ENCODE results near the gene SND1. TPM values are rescaled to one million over a fixed set of nuclear protein-coding genes. Genes with fewer than 3 reads are reported as not detected.

The SND1 gene
- total and polyA plus RNA-seq, 10 of the 15 experiments (the other 5 are each of a cell fraction or from before 2014, with no cell fraction given), result 52.4 to 270 (median 146) TPM

- Histone ChIP-seq H3K9ac (ENCODE audit: control insufficient read depth, insufficient read depth, low read length) (no peak overlapping the region), H2AFZ (ENCODE audit: control insufficient read depth, low read depth, low read length) (no peak overlapping the region), H3K79me2 (ENCODE audit: control insufficient read depth, insufficient read depth, low read length) (no peaks in the 10 kb centered on the region), H3K4me3 (no peak overlapping the region), H3K9me3 (replicated peaks; ENCODE audit: control insufficient read depth, insufficient read depth, low read length) (no peaks in the 10 kb centered on the region), H3K4me1 (ENCODE audit: control insufficient read depth, insufficient read depth, low read length) (no peaks in the 10 kb centered on the region), H3K27ac (ENCODE audit: control insufficient read depth, insufficient read depth) (no peak overlapping the region), H4K20me1 (ENCODE audit: control insufficient read depth, insufficient read depth) (no peaks in the 10 kb centered on the region; the same call in none of the 2 replicates), H3K36me3 (ENCODE audit: control insufficient read depth in 2 of 2, insufficient read depth in 2 of 2, low read length in 1 of 2) (peaks cover 12 to 13% of the 10 kb centered on the region in 2 experiments; a peak in 3 of 4 replicates), H3K4me2 (ENCODE audit: control insufficient read depth, insufficient read depth) (no peak overlapping the region), H3K27me3 (replicated peaks in 1 of 2; ENCODE audit: control insufficient read depth in 2 of 2, insufficient read depth in 2 of 2, low read length in 1 of 2) (no peaks in the 10 kb centered on the region)
- in situ Hi-C loops (cut with MboI), result no loop called here
- ChIA-PET RAD21 (ENCODE audit: unreplicated experiment) (no interaction called here), CTCF (no interaction called here), POLR2A (no interaction called here), SMC1A (ENCODE audit: uncharacterized antibody, unreplicated experiment) (no interaction called here)
- DNase-seq (ENCODE audit: low read depth, low spot score) (no peak), FAIRE-seq (no peak), ATAC-seq (no peak)
- WGBS (ENCODE audit: insufficient coverage, insufficient replicate concordance, low lambda C conversion rate, missing lambda C conversion rate), result 97% methylated on average over 5 of the region's 5 CpGs
- intact Hi-C loops (cut with micrococcal nuclease; ENCODE audit: unreplicated experiment), result no loop called here
- no TSS peak for BruUV-seq (replicated peaks)
- no peak for TF ChIP-seq ZNF622 (IDR thresholded peaks at IDR 0.05)
- no peak for TF ChIP-seq PAX5 (IDR thresholded peaks at IDR 0.05; ENCODE audit: borderline replicate concordance, low read depth, low read length)
- TF ChIP-seq SP1 (IDR thresholded peaks at IDR 0.05; ENCODE audit: low read depth, low read length), result no peak
- no peak for TF ChIP-seq EP300 (IDR thresholded peaks at IDR 0.05; ENCODE audit: borderline replicate concordance in 1 of 2, control insufficient read depth in 1 of 2, low read depth in 2 of 2, low read length in 2 of 2)
- no peak for TF ChIP-seq GABPA (IDR thresholded peaks at IDR 0.05; ENCODE audit: low read depth)
- TF ChIP-seq RFX5 (IDR thresholded peaks at IDR 0.05; ENCODE audit: low read depth, low read length), result no peak
- no peak for TF ChIP-seq KAT2A (conservative IDR thresholded peaks at IDR 0.05; ENCODE audit: control insufficient read depth, low read depth, low read length)
- no peak for TF ChIP-seq ZBTB33 (IDR thresholded peaks at IDR 0.05)
- TF ChIP-seq FOXK2 (IDR thresholded peaks at IDR 0.05), result no peak
- TF ChIP-seq SMAD5 (IDR thresholded peaks at IDR 0.05; ENCODE audit: low read depth), result no peak
- no peak for TF ChIP-seq CEBPB (IDR thresholded peaks at IDR 0.05; ENCODE audit: borderline replicate concordance in 1 of 2, low read depth in 2 of 2, low read length in 2 of 2)
- TF ChIP-seq NKRF (conservative IDR thresholded peaks at IDR 0.05), result no peak
- TF ChIP-seq, protein P1, sequence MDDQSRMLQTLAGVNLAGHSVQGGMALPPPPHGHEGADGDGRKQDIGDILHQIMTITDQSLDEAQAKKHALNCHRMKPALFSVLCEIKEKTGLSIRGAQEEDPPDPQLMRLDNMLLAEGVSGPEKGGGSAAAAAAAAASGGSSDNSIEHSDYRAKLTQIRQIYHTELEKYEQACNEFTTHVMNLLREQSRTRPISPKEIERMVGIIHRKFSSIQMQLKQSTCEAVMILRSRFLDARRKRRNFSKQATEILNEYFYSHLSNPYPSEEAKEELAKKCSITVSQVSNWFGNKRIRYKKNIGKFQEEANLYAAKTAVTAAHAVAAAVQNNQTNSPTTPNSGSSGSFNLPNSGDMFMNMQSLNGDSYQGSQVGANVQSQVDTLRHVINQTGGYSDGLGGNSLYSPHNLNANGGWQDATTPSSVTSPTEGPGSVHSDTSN (IDR thresholded peaks at IDR 0.05; ENCODE audit: insufficient replicate concordance, low read depth, low read length), result no peak
- no peak for TF ChIP-seq ZSCAN29 (IDR thresholded peaks at IDR 0.05)
- no peak for TF ChIP-seq RAD21 (IDR thresholded peaks at IDR 0.05; ENCODE audit: insufficient read depth, low read depth, low read length)
- TF ChIP-seq MAX (IDR thresholded peaks at IDR 0.05; ENCODE audit: low read depth, low read length), result no peak
- TF ChIP-seq ZNF24 (IDR thresholded peaks at IDR 0.05), result no peak
- TF ChIP-seq SREBF2 (IDR thresholded peaks at IDR 0.05; ENCODE audit: low read length), result no peak
- TF ChIP-seq MYC (IDR thresholded peaks at IDR 0.05; ENCODE audit: insufficient read depth, insufficient read length, insufficient replicate concordance, low read length, severe bottlenecking), result no peak
- TF ChIP-seq RBBP5 (conservative IDR thresholded peaks at IDR 0.05), result no peak
Observed at GRCh38 chr7:128055637-128056036, 403.6 kb downstream of the SND1 start.

Data from GM12878 (cell line).